HL-60 (cell line): ENCODE measurements around the gene TSHZ2.
"Not testable (repeated sequence)": the region's sequence is repeated elsewhere in the genome, so short reads cannot be mapped to it uniquely, and the experiment has no call there.

Experiments used
- DNase-seq, 2 experiments: peaks; one replicate each; pipeline ENCODE4 v3.0.0-alpha.2; 2010 to 2020; ENCODE audit warnings: low read depth in 1 of 2, low spot score in 1 of 2
- H3K27ac ChIP-seq: fragments of 250-450 bp; sonication (Bioruptor Pico); replicated peaks from 2 replicates; pipeline ENCODE4 v1.5.1; 2020; ENCODE audit warnings: mild to moderate bottlenecking, moderate library complexity
- H3K27me3 ChIP-seq: fragments of 250-450 bp; sonication (Bioruptor Pico); 2 replicates; pipeline ENCODE4 v1.5.1; 2021; ENCODE audit warnings: mild to moderate bottlenecking, moderate library complexity; ENCODE audit not compliant: insufficient read depth, poor library complexity, severe bottlenecking
- H3K4me3 ChIP-seq: replicated peaks from 2 replicates; pipeline ENCODE4 v1.5.1; 2011; ENCODE audit warnings: mild to moderate bottlenecking, control low read depth, low read length; ENCODE audit not compliant: insufficient read depth
- GABPA ChIP-seq: IDR thresholded peaks from 2 replicates; pipeline ENCODE4 v1.6.1; 2012; ENCODE audit warnings: low read depth
- POLR2AphosphoS5 ChIP-seq: IDR thresholded peaks from 2 replicates; pipeline ENCODE4 v1.6.1; 2012; ENCODE audit warnings: low read depth
- SPI1 ChIP-seq: IDR thresholded peaks from 2 replicates; pipeline ENCODE4 v1.6.1; 2012; ENCODE audit warnings: low read depth, mild to moderate bottlenecking, borderline replicate concordance
- TF ChIP-seq, protein P1 (sequence below): IDR thresholded peaks from one replicate; pipeline ENCODE4 v1.5.1; 2011; ENCODE audit warnings: low read length, control low read depth, inconsistent platforms; ENCODE audit not compliant: insufficient read depth
- TF ChIP-seq, protein P2 (sequence below): IDR thresholded peaks from 2 replicates; pipeline ENCODE4 v1.6.1; 2012; ENCODE audit warnings: low read depth; ENCODE audit not compliant: insufficient replicate concordance

The TSHZ2 gene

GRCh38 chr20:53522696-53523095, 550.5 kb downstream of the TSHZ2 start:
- H3K27ac ChIP-seq = no peak overlapping the region
- TF ChIP-seq POLR2AphosphoS5 (no peak), SPI1 (no peak)
- TF ChIP-seq, protein P1, sequence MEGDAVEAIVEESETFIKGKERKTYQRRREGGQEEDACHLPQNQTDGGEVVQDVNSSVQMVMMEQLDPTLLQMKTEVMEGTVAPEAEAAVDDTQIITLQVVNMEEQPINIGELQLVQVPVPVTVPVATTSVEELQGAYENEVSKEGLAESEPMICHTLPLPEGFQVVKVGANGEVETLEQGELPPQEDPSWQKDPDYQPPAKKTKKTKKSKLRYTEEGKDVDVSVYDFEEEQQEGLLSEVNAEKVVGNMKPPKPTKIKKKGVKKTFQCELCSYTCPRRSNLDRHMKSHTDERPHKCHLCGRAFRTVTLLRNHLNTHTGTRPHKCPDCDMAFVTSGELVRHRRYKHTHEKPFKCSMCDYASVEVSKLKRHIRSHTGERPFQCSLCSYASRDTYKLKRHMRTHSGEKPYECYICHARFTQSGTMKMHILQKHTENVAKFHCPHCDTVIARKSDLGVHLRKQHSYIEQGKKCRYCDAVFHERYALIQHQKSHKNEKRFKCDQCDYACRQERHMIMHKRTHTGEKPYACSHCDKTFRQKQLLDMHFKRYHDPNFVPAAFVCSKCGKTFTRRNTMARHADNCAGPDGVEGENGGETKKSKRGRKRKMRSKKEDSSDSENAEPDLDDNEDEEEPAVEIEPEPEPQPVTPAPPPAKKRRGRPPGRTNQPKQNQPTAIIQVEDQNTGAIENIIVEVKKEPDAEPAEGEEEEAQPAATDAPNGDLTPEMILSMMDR = no peak
- TF ChIP-seq, protein P2, sequence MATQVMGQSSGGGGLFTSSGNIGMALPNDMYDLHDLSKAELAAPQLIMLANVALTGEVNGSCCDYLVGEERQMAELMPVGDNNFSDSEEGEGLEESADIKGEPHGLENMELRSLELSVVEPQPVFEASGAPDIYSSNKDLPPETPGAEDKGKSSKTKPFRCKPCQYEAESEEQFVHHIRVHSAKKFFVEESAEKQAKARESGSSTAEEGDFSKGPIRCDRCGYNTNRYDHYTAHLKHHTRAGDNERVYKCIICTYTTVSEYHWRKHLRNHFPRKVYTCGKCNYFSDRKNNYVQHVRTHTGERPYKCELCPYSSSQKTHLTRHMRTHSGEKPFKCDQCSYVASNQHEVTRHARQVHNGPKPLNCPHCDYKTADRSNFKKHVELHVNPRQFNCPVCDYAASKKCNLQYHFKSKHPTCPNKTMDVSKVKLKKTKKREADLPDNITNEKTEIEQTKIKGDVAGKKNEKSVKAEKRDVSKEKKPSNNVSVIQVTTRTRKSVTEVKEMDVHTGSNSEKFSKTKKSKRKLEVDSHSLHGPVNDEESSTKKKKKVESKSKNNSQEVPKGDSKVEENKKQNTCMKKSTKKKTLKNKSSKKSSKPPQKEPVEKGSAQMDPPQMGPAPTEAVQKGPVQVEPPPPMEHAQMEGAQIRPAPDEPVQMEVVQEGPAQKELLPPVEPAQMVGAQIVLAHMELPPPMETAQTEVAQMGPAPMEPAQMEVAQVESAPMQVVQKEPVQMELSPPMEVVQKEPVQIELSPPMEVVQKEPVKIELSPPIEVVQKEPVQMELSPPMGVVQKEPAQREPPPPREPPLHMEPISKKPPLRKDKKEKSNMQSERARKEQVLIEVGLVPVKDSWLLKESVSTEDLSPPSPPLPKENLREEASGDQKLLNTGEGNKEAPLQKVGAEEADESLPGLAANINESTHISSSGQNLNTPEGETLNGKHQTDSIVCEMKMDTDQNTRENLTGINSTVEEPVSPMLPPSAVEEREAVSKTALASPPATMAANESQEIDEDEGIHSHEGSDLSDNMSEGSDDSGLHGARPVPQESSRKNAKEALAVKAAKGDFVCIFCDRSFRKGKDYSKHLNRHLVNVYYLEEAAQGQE = no peak
- no peaks in the 10 kb centered on the region for H3K27me3 ChIP-seq
- no peak overlapping the region for H3K4me3 ChIP-seq
- DNase-seq = no peak

GRCh38 chr20:53523615-53524014, 551.5 kb downstream of the TSHZ2 start:
- DNase-seq, H3K4me3 ChIP-seq, H3K27ac ChIP-seq, H3K27me3 ChIP-seq: not testable (repeated sequence)

DNA sequence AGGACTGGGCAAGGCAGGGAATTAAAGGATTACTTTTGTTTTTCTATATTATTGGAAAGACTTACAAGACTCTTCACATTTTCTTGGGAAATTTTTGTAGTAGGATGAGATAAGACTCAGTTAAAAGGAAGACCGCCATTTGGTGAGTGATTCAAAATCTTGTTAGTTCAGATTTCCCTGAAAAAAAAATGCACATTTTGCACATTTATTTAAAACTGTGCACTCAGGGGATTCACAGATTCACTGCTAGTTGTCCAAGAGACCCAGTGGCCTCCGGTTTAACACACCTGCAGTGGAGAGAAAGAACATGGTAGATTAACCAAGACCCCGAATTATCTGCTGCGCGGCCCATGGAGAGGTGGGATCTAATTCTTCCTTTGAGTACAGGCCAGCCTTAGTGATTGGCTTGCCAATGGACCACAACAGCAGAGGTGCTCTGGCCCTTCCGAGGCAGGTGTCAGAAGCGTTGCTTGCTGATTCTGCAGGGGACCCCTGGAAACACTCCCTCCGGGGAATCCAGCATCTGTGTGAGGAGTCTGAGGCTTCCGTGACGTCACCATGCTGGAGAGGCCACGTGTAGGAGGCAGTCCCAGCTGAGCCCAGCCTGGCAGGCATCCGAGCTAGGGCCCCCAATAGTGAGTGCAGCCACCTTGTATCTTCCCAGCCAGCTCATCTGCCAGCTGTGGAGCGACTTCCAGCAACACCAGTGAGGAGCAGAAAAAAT, 552.6 kb downstream of the TSHZ2 start:
- no peak for DNase-seq
- TF ChIP-seq GABPA (no peak), POLR2AphosphoS5 (no peak), SPI1 (no peak)
- TF ChIP-seq, protein P1 = no peak
- TF ChIP-seq, protein P2 = no peak
- no peaks in the 10 kb centered on the region for H3K27me3 ChIP-seq
- no peak overlapping the region for H3K27ac ChIP-seq
- no peak overlapping the region for H3K4me3 ChIP-seq

DNA sequence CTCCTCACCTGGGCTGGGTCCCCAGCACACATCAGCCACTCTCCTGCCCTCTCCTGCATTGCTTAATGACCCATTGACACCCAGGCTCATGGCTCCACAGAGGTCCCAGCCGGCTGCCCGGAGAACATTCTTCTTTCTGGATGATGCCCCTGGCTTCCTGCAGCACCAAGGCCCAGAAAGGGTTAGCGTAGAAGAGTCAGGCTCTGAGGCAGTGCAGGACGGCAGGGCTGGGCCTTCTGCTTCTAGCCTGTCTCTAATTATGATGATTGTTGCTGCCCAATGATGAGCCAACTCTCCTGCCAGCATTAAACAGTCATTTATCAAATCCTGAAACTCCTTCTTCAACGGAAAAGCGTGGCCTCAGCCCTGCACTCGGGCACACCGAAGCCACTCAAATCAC, 555.0 kb downstream of the TSHZ2 start:
- no peak for DNase-seq
- no peak overlapping the region for H3K27ac ChIP-seq
- no peak for TF ChIP-seq POLR2AphosphoS5
- TF ChIP-seq, protein P2 = no peak
- TF ChIP-seq, protein P1 = no peak
- no peak for TF ChIP-seq SPI1
- TF ChIP-seq GABPA = no peak
- H3K27me3 ChIP-seq = no peaks in the 10 kb centered on the region
- no peak overlapping the region for H3K4me3 ChIP-seq
